C4-2B (cell line): ENCODE measurements around the gene ZNF583.

ENCODE experiments used
- CTCF ChIP-seq: fragments of 450-650 bp; conservative IDR thresholded peaks from 2 replicates; pipeline ENCODE4 v1.5.1; 2017; ENCODE audit warnings: mild to moderate bottlenecking
- ZFX ChIP-seq: fragments of 450-650 bp; IDR thresholded peaks from 2 replicates; pipeline ENCODE4 v1.6.1; 2017

DNA sequence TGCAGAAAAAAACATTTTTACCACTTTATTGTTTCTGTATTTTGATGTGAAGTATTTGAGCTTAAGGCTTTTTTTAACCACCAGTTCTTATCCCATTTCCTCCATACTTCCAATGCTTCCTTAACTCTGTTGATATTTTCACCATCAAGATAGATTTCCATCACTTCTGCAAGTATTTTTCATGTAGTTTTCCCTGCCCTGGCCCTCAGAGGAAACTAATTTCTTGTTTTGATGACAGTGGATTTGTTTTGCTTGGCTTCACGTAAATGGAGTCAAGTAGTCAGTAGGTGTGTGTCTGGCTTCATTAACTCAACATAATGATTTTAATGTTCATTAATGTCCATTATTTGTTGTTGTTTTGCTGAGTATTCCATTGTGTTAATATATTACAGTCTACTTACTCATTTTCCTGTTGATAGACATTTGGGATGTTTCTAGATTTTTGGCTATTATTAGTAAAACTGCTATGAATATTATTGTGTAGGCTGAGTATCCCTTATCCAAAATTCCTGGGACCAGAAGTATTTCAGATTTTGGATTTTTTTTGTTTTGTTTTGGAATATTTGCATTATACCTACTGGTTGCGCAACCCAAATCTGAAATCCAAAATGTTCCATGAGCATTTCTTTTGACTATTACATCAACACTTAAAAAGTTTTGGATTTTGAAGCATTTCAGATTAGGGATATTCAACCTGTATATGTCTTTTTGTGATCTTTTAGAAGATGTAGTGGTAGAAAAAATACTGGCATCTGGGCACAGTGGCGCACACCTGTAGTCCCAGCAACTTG, 34.1 kb upstream of the ZNF583 start:
- TF ChIP-seq CTCF = no peak
- no peak for TF ChIP-seq ZFX
